Measurements from ENCODE around the gene MIB1.

Gene MIB1

GRCh38 chr18:21820811-21821143 lies 80.2 kb downstream of the MIB1 start:
- no peak for DNase-seq

- DNase-seq = no peak
Measured at GRCh38 chr18:21823848-21824247, 83.3 kb downstream of the MIB1 start.

GRCh38 chr18:21826196-21826595 lies 85.6 kb downstream of the MIB1 start:
- no peak for DNase-seq

GRCh38 chr18:21826641-21827302 lies 86.2 kb downstream of the MIB1 start:
- DNase-seq = no peak

- no peak for DNase-seq
Measured at GRCh38 chr18:21830532-21830931, 89.9 kb downstream of the MIB1 start.

- DNase-seq = no peak
Measured at GRCh38 chr18:21831413-21831831, 90.8 kb downstream of the MIB1 start.

- DNase-seq = no peak
Measured at GRCh38 chr18:21833604-21834298, 93.2 kb downstream of the MIB1 start.

- DNase-seq = no peak
Measured at GRCh38 chr18:21834299-21834660, 93.7 kb downstream of the MIB1 start.

GRCh38 chr18:21841570-21841969 lies 101.0 kb downstream of the MIB1 start:
- no peak for DNase-seq

GRCh38 chr18:21843341-21843740 lies 102.7 kb downstream of the MIB1 start:
- DNase-seq = no peak

- no peak for DNase-seq
Measured at GRCh38 chr18:21851327-21851961, 110.9 kb downstream of the MIB1 start.

- DNase-seq = peak; percentile 65
Measured at GRCh38 chr18:21853016-21853415, 112.4 kb downstream of the MIB1 start.

- no peak for DNase-seq
Measured at GRCh38 chr18:21853775-21854552, 113.4 kb downstream of the MIB1 start.

- DNase-seq = no peak
Measured at GRCh38 chr18:21855432-21855831, 114.8 kb downstream of the MIB1 start.

- DNase-seq = peak; percentile 53
Measured at GRCh38 chr18:21857871-21858270, 117.3 kb downstream of the MIB1 start.

- no peak for DNase-seq
Measured at GRCh38 chr18:21858544-21858943, 118.0 kb downstream of the MIB1 start.

GRCh38 chr18:21864386-21864785 lies 123.8 kb downstream of the MIB1 start:
- no peak for DNase-seq

GRCh38 chr18:21865043-21865442 lies 124.5 kb downstream of the MIB1 start:
- no peak for DNase-seq

GRCh38 chr18:21868770-21869169 lies 128.2 kb downstream of the MIB1 start:
- DNase-seq = no peak

- DNase-seq = no peak
Measured at GRCh38 chr18:21889570-21889969, 149.0 kb downstream of the MIB1 start.

- no peak for DNase-seq
Measured at GRCh38 chr18:21894619-21895367, 154.2 kb downstream of the MIB1 start.

GRCh38 chr18:21896732-21897336 lies 156.2 kb downstream of the MIB1 start:
- no peak for DNase-seq
